HL-60/S4 treated with phorbol 12-myristate 13-acetate at 8.2 ng/mL for 4 days and 3 days (cell line): ENCODE measurements around the gene CDX1.

ENCODE experiments used
- in situ Hi-C: fragments of 300-500 bp; cut with MboI; formaldehyde crosslinking; loops from 2 replicates; pipeline ENCODE4 v1.15.0; 2022; ENCODE audit warnings: low sequenced_read_pairs

CDX1 gene

GRCh38 chr5:150178262-150178661 lies 11.7 kb downstream of the CDX1 start:
- in situ Hi-C loops: no loop called here

GRCh38 chr5:150179019-150179620 lies 12.5 kb downstream of the CDX1 start:
- in situ Hi-C loops: no loop called here

- in situ Hi-C loops: no loop called here
These were observed 13.9 kb downstream of the CDX1 start for GRCh38 chr5:150180241-150181026.

- in situ Hi-C loops: no loop called here
These were observed 14.4 kb downstream of the CDX1 start for GRCh38 chr5:150181027-150181426.

GRCh38 chr5:150181766-150182545 lies 15.4 kb downstream of the CDX1 start:
- in situ Hi-C loops: no loop called here

GRCh38 chr5:150182774-150183173 lies 16.2 kb downstream of the CDX1 start:
- in situ Hi-C loops: no loop called here

- in situ Hi-C loops: no loop called here
These were observed 16.9 kb downstream of the CDX1 start for GRCh38 chr5:150183436-150183835.

- in situ Hi-C loops: no loop called here
These were observed 17.4 kb downstream of the CDX1 start for GRCh38 chr5:150184006-150184405.

GRCh38 chr5:150184990-150185912 lies 18.7 kb downstream of the CDX1 start:
- in situ Hi-C loops: no loop called here

GRCh38 chr5:150186137-150186536 lies 19.6 kb downstream of the CDX1 start:
- in situ Hi-C loops: no loop called here

- in situ Hi-C loops: no loop called here
These were observed 20.3 kb downstream of the CDX1 start for GRCh38 chr5:150186897-150187296.

- in situ Hi-C loops: no loop called here
These were observed 21.7 kb downstream of the CDX1 start for GRCh38 chr5:150188146-150188842.

GRCh38 chr5:150189326-150189725 lies 22.7 kb downstream of the CDX1 start:
- in situ Hi-C loops: no loop called here

- in situ Hi-C loops: no loop called here
These were observed 23.3 kb downstream of the CDX1 start, which contains the start of gene SLC6A7 for GRCh38 chr5:150189728-150190502. TSS of gene SLC6A7 (plus strand) at chr5:150190062. CDS start at chr5:150190328, 266 bp downstream.

GRCh38 chr5:150190503-150190979 lies 24.0 kb downstream of the CDX1 start:
- in situ Hi-C loops: no loop called here

- in situ Hi-C loops: no loop called here
These were observed 24.4 kb downstream of the CDX1 start for GRCh38 chr5:150190987-150191386.

- in situ Hi-C loops: no loop called here
These were observed 25.9 kb downstream of the CDX1 start for GRCh38 chr5:150192462-150192861.

- in situ Hi-C loops: no loop called here
These were observed 29.3 kb downstream of the CDX1 start for GRCh38 chr5:150195736-150196485.
